Subcutaneous adipose tissue (tissue), 4 donors: Measurements from ENCODE around the gene EEF2K. TPM values are rescaled to one million over a fixed set of nuclear protein-coding genes. Genes with fewer than 3 reads are reported as not detected.

Source experiments
- total RNA-seq, 4 donors: library from RNA; depleted of rRNA; stranded (reverse); fragments of >200 nt; gene quantifications; one replicate each; pipeline ENCODE4 v1.1.0, GENCODE V29; 2016
- TF ChIP-seq, protein P1 (sequence below): fragments of 450-650 bp; IDR thresholded peaks from one replicate; pipeline ENCODE4 v1.5.1; 2016; ENCODE audit warnings: low read depth, mild to moderate bottlenecking, control low read depth, antibody characterized with exemption, moderate library complexity

Gene EEF2K
- total RNA-seq, 4 donors from 2014 or later, result 24.6 to 55.6 (median 35.7) TPM

DNA sequence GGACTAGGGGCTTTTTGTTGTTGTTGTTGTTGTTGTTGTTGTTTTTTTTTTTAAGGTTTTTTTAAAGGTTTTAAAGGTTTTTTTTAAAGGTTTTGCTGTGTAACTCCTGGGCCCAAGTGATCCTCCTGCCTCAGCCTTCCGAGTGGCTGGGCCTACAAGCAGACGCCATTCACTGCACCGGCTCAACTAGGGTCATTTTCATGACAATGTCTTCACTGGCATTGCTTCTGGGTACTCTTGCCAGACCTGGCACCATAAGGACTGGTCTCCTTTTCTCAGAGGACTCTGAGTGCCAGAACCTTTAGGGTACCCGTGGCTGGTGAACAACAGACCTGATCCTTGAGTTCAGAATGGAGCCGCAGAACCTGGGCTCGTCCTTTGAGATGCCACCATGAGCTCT lies 111.5 kb downstream of the EEF2K start:
- TF ChIP-seq, protein P1, sequence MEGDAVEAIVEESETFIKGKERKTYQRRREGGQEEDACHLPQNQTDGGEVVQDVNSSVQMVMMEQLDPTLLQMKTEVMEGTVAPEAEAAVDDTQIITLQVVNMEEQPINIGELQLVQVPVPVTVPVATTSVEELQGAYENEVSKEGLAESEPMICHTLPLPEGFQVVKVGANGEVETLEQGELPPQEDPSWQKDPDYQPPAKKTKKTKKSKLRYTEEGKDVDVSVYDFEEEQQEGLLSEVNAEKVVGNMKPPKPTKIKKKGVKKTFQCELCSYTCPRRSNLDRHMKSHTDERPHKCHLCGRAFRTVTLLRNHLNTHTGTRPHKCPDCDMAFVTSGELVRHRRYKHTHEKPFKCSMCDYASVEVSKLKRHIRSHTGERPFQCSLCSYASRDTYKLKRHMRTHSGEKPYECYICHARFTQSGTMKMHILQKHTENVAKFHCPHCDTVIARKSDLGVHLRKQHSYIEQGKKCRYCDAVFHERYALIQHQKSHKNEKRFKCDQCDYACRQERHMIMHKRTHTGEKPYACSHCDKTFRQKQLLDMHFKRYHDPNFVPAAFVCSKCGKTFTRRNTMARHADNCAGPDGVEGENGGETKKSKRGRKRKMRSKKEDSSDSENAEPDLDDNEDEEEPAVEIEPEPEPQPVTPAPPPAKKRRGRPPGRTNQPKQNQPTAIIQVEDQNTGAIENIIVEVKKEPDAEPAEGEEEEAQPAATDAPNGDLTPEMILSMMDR, result no peak

DNA sequence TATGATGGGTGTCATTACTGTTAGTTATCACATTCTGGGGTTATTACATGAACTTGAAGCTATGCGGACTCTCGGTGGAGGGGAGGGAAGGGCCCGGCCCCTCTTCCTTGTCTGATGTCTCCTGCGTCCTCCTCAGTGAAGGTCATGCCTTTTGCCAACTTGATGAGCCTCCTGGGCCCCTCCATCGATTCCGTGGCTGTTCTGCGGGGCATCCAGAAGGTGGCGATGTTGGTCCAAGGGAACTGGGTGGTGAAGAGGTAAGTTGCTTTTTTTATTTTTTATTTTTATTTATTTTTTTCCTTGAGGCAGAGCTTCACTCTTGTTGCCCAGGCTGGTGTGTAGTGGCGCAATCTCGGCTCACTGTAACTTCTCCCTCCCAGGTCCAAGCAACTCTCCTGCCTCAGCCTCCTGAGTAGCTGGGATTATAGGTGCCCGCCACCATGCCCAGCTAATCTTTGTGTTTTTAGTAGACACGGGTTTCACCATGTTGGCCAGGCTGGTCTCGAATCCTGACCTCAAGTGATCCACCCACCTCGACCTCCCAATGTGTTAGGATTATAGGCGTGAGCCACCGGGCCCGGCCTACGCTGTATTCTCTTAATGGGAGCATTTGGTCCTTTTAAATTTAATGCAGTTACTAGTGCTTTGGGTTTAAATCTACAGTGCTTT lies 112.7 kb downstream of the EEF2K start:
- TF ChIP-seq, protein P1, result no peak

DNA sequence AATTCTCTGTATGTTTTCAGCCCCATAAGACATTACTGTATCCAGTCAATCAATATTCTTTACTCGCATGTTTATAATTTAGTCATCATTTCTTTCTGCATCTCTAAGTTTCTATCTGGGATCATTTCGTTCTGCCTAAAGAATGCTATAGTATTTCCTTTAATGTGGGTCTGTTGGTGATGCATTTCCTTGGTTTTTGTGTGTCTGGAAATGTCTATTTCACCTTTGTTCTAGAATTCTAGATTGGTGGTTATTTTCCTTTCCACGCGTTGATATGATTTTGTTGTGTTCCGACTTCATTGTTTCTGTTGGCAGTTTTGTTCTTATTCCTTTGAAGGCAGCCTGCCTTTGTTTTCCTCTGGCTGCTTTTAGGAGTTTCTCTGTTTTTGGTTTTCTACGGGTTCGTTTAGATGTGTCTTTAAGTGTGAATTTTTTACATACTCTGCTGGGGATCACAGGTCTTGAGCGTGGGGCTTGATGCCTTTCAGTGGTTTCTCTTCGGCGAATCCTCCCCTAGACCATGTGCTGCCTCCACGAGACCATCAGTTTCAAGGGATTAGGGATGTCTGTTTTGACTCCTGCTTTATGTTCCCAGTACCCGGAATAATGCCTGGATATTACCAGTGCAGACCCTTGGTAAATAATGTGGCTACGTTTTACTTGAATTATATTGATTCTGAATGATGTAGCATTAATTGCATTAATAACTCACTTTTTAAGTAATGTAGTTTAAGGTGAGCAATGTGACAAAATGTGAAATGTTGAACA lies 114.7 kb downstream of the EEF2K start:
- TF ChIP-seq, protein P1, result no peak

DNA sequence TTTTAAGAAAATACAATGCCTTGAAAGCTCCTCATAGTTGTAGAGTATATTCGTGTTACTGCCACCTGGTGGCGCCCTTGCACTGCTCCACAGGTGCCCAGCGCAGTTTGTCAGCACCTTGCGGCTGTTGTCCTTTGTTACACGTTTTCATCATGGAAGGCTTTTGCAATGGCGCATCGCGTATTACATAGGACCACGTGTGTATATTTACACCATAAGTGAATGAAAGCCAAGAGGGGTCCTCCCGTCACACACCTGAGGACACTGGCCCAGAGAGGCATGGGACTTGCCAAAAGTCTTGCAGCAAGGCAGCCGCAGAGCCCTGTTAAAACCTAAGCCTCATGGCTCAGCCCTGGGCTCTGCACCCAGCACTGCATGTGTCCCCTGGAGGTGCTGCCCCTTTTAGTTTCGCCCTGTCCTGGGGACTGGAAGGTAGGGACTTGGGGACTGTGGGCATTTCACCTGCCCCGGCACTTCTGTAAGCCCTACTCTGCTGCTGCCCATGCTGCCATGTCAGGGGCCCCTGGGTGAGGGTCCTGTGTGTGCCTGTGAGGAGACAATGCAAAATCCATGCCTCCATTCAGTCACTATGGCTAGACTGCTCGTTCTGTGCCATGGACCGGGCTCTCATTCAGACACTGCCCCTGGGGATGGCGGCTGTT lies 115.4 kb downstream of the EEF2K start:
- TF ChIP-seq, protein P1, result no peak

DNA sequence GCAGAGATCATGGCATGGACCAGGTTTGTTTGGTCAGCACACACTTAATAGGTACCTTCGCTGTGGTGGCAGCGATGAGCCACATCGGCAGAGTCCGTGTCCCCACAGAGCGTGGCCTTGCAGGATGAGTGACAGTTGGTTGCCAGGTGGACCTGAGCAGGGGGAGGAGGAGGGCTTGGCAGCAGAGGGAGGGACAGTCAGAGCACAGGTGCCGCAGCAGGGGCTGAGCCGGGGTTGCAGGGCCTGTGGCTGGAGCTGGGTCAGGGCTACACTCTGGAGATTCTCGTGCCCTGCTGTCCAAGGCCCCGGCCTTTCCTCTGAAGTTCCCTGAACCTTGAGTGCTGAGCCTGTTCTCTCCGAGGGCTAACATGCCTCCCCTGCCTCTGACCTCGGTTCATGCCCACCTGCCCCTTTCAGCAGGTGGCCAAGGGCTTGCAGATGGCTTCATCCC lies 116.0 kb downstream of the EEF2K start:
- TF ChIP-seq, protein P1, result no peak

DNA sequence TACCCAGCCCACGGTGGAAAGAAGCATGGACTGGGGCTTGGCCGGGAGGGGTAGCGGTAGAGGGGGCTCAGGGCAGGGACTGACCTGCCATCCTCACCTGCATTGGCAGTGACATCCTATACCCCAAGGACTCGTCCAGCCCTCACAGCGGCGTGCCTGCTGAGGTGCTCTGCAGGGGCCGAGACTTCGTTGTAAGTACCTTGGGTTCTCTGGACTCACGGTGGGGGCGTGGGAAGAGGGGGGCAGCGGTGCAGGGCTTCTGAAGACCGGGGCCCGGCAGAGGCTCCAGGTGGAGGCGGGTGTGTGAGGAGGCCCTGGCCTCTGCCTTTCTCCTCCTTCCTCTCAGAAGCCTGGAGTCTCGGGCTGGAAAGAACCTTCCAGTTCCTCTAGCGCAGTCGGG lies 116.7 kb downstream of the EEF2K start:
- TF ChIP-seq, protein P1, result no peak

GRCh38 chr16:22323173-22323958 lies 117.3 kb downstream of the EEF2K start:
- TF ChIP-seq, protein P1, result no peak
